ENCODE data around the gene HSPA9. TPM values are rescaled to one million over a fixed set of nuclear protein-coding genes. Genes with fewer than 3 reads are reported as not detected.

The HSPA9 gene
- polyA plus RNA-seq, 3 donors = 67.8 to 82.4 (median 81.8) TPM

GRCh38 chr5:138564242-138564641 is 11.0 kb downstream of the HSPA9 start:
- Histone ChIP-seq H3K27ac (ENCODE audit: low read depth in 1 of 2, low read length in 2 of 2) (no peak overlapping the region), H3K27me3 (ENCODE audit: control insufficient read depth in 2 of 2, insufficient read depth in 2 of 2, low read length in 2 of 2) (no peaks in the 10 kb centered on the region), H4K20me1 (ENCODE audit: insufficient read depth, low read length) (peaks cover 78% of the 10 kb centered on the region), H3K36me3 (replicated peaks in 1 of 2; ENCODE audit: control insufficient read depth in 1 of 2, insufficient read depth in 2 of 2, low read length in 2 of 2) (peaks cover 90 to 99% of the 10 kb centered on the region in 2 donors), H3K79me2 (ENCODE audit: insufficient read depth, low read length) (peaks cover 46% of the 10 kb centered on the region), H3K9ac (ENCODE audit: insufficient read depth, low read length, poor library complexity, severe bottlenecking) (no peak overlapping the region), H3K4me2 (replicated peaks; ENCODE audit: extremely low read depth, low read length, poor library complexity, severe bottlenecking) (no peak overlapping the region), H3K9me3 (replicated peaks in 1 of 2; ENCODE audit: control insufficient read depth in 1 of 2, insufficient read depth in 1 of 2, low read length in 2 of 2) (no peaks in the 10 kb centered on the region), H2AFZ (ENCODE audit: insufficient read depth, low read depth, low read length, poor library complexity, severe bottlenecking) (no peak overlapping the region), H3K4me1 (ENCODE audit: control insufficient read depth in 1 of 2, insufficient read depth in 2 of 2, low read length in 2 of 2) (no peaks in the 10 kb centered on the region), H3K4me3 (replicated peaks in 1 of 3; ENCODE audit: low read depth in 2 of 3, low read length in 3 of 3) (no peak overlapping the region)
- Mint-ChIP-seq H3K4me3 (no peak overlapping the region), H3K4me1 (no peaks in the 10 kb centered on the region), H3K36me3 (peaks cover 85 to 97% of the 10 kb centered on the region in 2 donors), H3K27me3 (ENCODE audit: low read depth in 3 of 3) (no peaks in the 10 kb centered on the region), H3K27ac (no peak overlapping the region), H3K9me3 (no peaks in the 10 kb centered on the region)
- no peak for DNase-seq
- intact Hi-C loops (cut with micrococcal nuclease) = no loop called here
- no peak for TF ChIP-seq CTCF (IDR thresholded peaks at IDR 0.05)
- 100% methylated on average over 6 of the region's 9 CpGs for WGBS (ENCODE audit: insufficient coverage)

GRCh38 chr5:138563340-138564118 is 11.7 kb downstream of the HSPA9 start:
- Histone ChIP-seq H3K4me1 (ENCODE audit: control insufficient read depth in 1 of 2, insufficient read depth in 2 of 2, low read length in 2 of 2) (no peaks in the 10 kb centered on the region), H3K36me3 (replicated peaks in 1 of 2; ENCODE audit: control insufficient read depth in 1 of 2, insufficient read depth in 2 of 2, low read length in 2 of 2) (peaks cover 90 to 99% of the 10 kb centered on the region in 2 donors), H3K4me2 (replicated peaks; ENCODE audit: extremely low read depth, low read length, poor library complexity, severe bottlenecking) (no peak overlapping the region), H3K79me2 (ENCODE audit: insufficient read depth, low read length) (peaks cover 46% of the 10 kb centered on the region), H3K27me3 (ENCODE audit: control insufficient read depth in 2 of 2, insufficient read depth in 2 of 2, low read length in 2 of 2) (no peaks in the 10 kb centered on the region), H3K27ac (ENCODE audit: low read depth in 1 of 2, low read length in 2 of 2) (peak overlapping the region in 1 of 2 donors; percentile 6), H2AFZ (ENCODE audit: insufficient read depth, low read depth, low read length, poor library complexity, severe bottlenecking) (no peak overlapping the region), H4K20me1 (ENCODE audit: insufficient read depth, low read length) (peaks cover 78% of the 10 kb centered on the region), H3K4me3 (replicated peaks in 1 of 3; ENCODE audit: low read depth in 2 of 3, low read length in 3 of 3) (no peak overlapping the region), H3K9me3 (replicated peaks in 1 of 2; ENCODE audit: control insufficient read depth in 1 of 2, insufficient read depth in 1 of 2, low read length in 2 of 2) (no peaks in the 10 kb centered on the region), H3K9ac (ENCODE audit: insufficient read depth, low read length, poor library complexity, severe bottlenecking) (no peak overlapping the region)
- intact Hi-C loops (cut with micrococcal nuclease) = no loop called here
- no peaks in the 10 kb centered on the region for H3K27me3 Mint-ChIP-seq (ENCODE audit: low read depth in 3 of 3)
- H3K4me3 Mint-ChIP-seq = no peak overlapping the region
- TF ChIP-seq CTCF (IDR thresholded peaks at IDR 0.05) = no peak
- DNase-seq = no peak
- H3K4me1 Mint-ChIP-seq = no peaks in the 10 kb centered on the region
- peak overlapping the region in 3 of 7 donors; percentile 33 to 68 (median 33) for H3K27ac Mint-ChIP-seq
- H3K36me3 Mint-ChIP-seq = peaks cover 85 to 97% of the 10 kb centered on the region in 2 donors
- 92% methylated on average over 2 of the region's 3 CpGs for WGBS (ENCODE audit: insufficient coverage)
- H3K9me3 Mint-ChIP-seq = no peaks in the 10 kb centered on the region
